ENCODE data around the gene UCN. TPM values are rescaled to one million over a fixed set of nuclear protein-coding genes. Genes with fewer than 3 reads are reported as not detected.

Gene UCN
- polyA plus RNA-seq, 1 experiment = 0.40 TPM

DNA sequence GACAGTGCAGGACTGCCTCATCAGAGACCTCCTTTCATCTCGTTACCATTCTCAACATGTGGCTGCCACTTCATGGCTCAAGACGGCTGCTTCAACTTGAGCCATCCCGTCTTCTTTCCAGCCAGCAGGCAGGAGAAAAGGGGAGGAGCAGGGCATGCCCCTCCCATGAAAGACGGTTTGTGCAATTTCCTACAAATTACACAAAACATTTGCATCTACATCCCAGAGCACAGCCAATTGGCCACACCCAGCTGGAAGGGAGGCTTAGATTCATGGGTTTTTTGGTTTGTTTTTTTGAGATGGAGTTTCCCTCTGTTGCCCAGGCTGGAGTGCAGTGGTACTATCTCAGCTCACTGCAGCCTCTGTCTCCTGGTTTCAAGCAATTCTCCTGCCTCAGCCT lies 11.8 kb downstream of the UCN start:
- Histone ChIP-seq H3K9me3 (ENCODE audit: control insufficient read depth, insufficient read depth, low read length) (no peaks in the 10 kb centered on the region), H3K27me3 (ENCODE audit: control insufficient read depth, insufficient read depth, low read length) (peaks cover 11% of the 10 kb centered on the region), H3K4me3 (ENCODE audit: low read depth, low read length) (no peak overlapping the region), H3K27ac (ENCODE audit: low read depth, low read length) (no peak overlapping the region)
- no peak for DNase-seq (ENCODE audit: low read depth, low spot score)
- POLR2A ChIA-PET = no interaction called here
- TF ChIP-seq, protein P1, sequence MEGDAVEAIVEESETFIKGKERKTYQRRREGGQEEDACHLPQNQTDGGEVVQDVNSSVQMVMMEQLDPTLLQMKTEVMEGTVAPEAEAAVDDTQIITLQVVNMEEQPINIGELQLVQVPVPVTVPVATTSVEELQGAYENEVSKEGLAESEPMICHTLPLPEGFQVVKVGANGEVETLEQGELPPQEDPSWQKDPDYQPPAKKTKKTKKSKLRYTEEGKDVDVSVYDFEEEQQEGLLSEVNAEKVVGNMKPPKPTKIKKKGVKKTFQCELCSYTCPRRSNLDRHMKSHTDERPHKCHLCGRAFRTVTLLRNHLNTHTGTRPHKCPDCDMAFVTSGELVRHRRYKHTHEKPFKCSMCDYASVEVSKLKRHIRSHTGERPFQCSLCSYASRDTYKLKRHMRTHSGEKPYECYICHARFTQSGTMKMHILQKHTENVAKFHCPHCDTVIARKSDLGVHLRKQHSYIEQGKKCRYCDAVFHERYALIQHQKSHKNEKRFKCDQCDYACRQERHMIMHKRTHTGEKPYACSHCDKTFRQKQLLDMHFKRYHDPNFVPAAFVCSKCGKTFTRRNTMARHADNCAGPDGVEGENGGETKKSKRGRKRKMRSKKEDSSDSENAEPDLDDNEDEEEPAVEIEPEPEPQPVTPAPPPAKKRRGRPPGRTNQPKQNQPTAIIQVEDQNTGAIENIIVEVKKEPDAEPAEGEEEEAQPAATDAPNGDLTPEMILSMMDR (IDR thresholded peaks at IDR 0.05; ENCODE audit: low read depth, low read length) = no peak
- CTCF ChIA-PET = interaction anchor here (1.6 to 2.4 kb wide), 2 partner anchors 17 to 31 kb away, joined by 4 to 11 read pairs; no protein-coding TSS in a partner anchor

GRCh38 chr2:27294928-27295327 lies 13.3 kb downstream of the UCN start:
- peaks cover 16% of the 10 kb centered on the region for H3K27me3 ChIP-seq (ENCODE audit: control insufficient read depth, insufficient read depth, low read length)
- TF ChIP-seq, protein P1 (IDR thresholded peaks at IDR 0.05; ENCODE audit: low read depth, low read length) = no peak
- no peaks in the 10 kb centered on the region for H3K9me3 ChIP-seq (ENCODE audit: control insufficient read depth, insufficient read depth, low read length)
- CTCF ChIA-PET = interaction anchor here (0.7 to 4.8 kb wide), 2 partner anchors 16 to 27 kb away, joined by 8 to 43 read pairs; no protein-coding TSS in a partner anchor
- POLR2A ChIA-PET = no interaction called here
- no peak overlapping the region for H3K4me3 ChIP-seq (ENCODE audit: low read depth, low read length)
- DNase-seq (ENCODE audit: low read depth, low spot score) = no peak
- H3K27ac ChIP-seq (ENCODE audit: low read depth, low read length) = no peak overlapping the region

DNA sequence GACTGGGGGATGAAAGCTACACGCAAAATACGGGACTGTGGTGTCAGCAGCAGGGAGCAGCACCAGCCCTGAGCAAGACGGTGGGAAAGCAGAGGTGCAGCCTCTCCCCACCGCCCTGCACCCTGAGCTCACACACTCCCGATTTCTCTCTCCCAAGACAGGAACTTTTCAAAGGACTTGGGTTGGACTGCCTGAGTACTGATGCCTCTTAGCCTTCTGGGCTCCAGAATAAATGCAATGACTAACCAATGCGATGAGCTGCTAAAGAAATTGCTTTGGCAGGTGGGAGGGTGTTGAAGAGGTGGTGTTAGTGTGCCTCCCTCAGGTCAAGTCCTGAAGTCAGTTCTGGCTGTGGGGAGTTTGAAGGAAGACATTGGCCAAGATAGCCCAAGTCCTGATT lies 16.4 kb downstream of the UCN start:
- ChIA-PET CTCF (interaction anchor here (2.6 to 4.8 kb wide), 3 partner anchors 9 to 13 kb away, joined by 16 to 43 read pairs (median 34); partner anchors contain the start of gene TRIM54), POLR2A (interaction anchor here (0.6 kb wide), 1 partner anchor 128 kb away, joined by 15 read pairs; no protein-coding TSS in a partner anchor)
- H3K9me3 ChIP-seq (ENCODE audit: control insufficient read depth, insufficient read depth, low read length) = no peaks in the 10 kb centered on the region
- peaks cover 14% of the 10 kb centered on the region for H3K27me3 ChIP-seq (ENCODE audit: control insufficient read depth, insufficient read depth, low read length)
- H3K27ac ChIP-seq (ENCODE audit: low read depth, low read length) = no peak overlapping the region
- DNase-seq (ENCODE audit: low read depth, low spot score) = no peak
- TF ChIP-seq, protein P1 (IDR thresholded peaks at IDR 0.05; ENCODE audit: low read depth, low read length) = no peak
- H3K4me3 ChIP-seq (ENCODE audit: low read depth, low read length) = no peak overlapping the region

- no peak overlapping the region for H3K4me3 ChIP-seq (ENCODE audit: low read depth, low read length)
- H3K27ac ChIP-seq (ENCODE audit: low read depth, low read length) = no peak overlapping the region
- DNase-seq (ENCODE audit: low read depth, low spot score) = no peak
- TF ChIP-seq, protein P1 (IDR thresholded peaks at IDR 0.05; ENCODE audit: low read depth, low read length) = no peak
- CTCF ChIA-PET = interaction anchor here (1.1 to 4.8 kb wide), 3 partner anchors 9 to 12 kb away, joined by 3 to 43 read pairs (median 23); no protein-coding TSS in a partner anchor
- peaks cover 9% of the 10 kb centered on the region for H3K27me3 ChIP-seq (ENCODE audit: control insufficient read depth, insufficient read depth, low read length)
- POLR2A ChIA-PET = no interaction called here
- H3K9me3 ChIP-seq (ENCODE audit: control insufficient read depth, insufficient read depth, low read length) = no peaks in the 10 kb centered on the region
These were observed 17.7 kb downstream of the UCN start for GRCh38 chr2:27290549-27290948.

DNA sequence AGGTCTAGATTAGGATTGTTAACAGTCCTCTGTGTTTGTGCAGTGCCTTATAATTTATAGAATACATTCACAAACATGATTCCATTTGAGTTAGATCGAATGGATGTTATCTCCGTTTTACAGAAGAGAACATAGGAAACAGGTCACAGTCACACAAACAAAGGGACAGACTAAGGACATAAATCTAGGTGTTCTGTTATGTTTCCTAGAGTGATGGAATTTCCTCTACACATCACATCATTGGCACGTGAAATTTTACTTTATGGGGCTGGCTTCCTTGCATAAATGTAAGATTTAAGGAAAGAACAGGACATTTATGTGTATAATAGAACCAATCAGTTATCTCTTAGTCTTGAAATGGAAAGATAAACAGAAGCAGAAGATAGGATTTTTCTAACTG lies 19.6 kb downstream of the UCN start:
- H3K9me3 ChIP-seq (ENCODE audit: control insufficient read depth, insufficient read depth, low read length) = no peaks in the 10 kb centered on the region
- TF ChIP-seq, protein P1 (IDR thresholded peaks at IDR 0.05; ENCODE audit: low read depth, low read length) = no peak
- no peak for DNase-seq (ENCODE audit: low read depth, low spot score)
- H3K4me3 ChIP-seq (ENCODE audit: low read depth, low read length) = no peak overlapping the region
- CTCF ChIA-PET = interaction anchor here (1.0 to 4.4 kb wide), 4 partner anchors 9 to 96 kb away, joined by 3 to 23 read pairs (median 8); no protein-coding TSS in a partner anchor
- POLR2A ChIA-PET = no interaction called here
- peaks cover 9% of the 10 kb centered on the region for H3K27me3 ChIP-seq (ENCODE audit: control insufficient read depth, insufficient read depth, low read length)
- H3K27ac ChIP-seq (ENCODE audit: low read depth, low read length) = no peak overlapping the region

Data from AG04450 (cell line).